Activated T-cell treated with anti-CD3 and anti-CD28 coated beads, Interleukin-2, amount 50 U/mL, for 4 hours (primary cell): ENCODE measurements around the gene UNC5C. TPM values are rescaled to one million over a fixed set of nuclear protein-coding genes. Genes with fewer than 3 reads are reported as not detected.
A peak's percentile ranks its signal among the peaks of the same experiment; 100 is the strongest.

Experiments used
- ATAC-seq, 2 donors: fragments of 200-7000 bp; cut with Tn5 transposase; one replicate each; pipeline ENCODE4 v1.10.0; 2021
- DNase-seq: peaks from one replicate; pipeline ENCODE4 v3.0.0-alpha.2; 2020
- H3K27me3 Mint-ChIP-seq: one replicate; pipeline ENCODE4 v1.8.0; 2021; ENCODE audit warnings: low read depth, mixed read lengths
- H3K36me3 Mint-ChIP-seq: one replicate; pipeline ENCODE4 v1.8.0; 2022; ENCODE audit warnings: mixed read lengths; ENCODE audit not compliant: insufficient read depth
- H3K4me1 Mint-ChIP-seq: one replicate; pipeline ENCODE4 v1.8.0; 2021; ENCODE audit warnings: low read depth, mixed read lengths
- H3K4me3 Mint-ChIP-seq: one replicate; pipeline ENCODE4 v1.8.0; 2021; ENCODE audit warnings: mild to moderate bottlenecking, moderate library complexity, mixed read lengths
- H3K9me3 Mint-ChIP-seq: one replicate; pipeline ENCODE4 v1.8.0; 2021; ENCODE audit warnings: mixed read lengths
- total RNA-seq, 3 donors: library from RNA; stranded (reverse); gene quantifications; one replicate each; pipeline ENCODE4 v1.2.1, GENCODE V29; 2021

The UNC5C gene
- total RNA-seq, 3 donors from 2014 or later, result 0.08 TPM; not detected in 2

DNA sequence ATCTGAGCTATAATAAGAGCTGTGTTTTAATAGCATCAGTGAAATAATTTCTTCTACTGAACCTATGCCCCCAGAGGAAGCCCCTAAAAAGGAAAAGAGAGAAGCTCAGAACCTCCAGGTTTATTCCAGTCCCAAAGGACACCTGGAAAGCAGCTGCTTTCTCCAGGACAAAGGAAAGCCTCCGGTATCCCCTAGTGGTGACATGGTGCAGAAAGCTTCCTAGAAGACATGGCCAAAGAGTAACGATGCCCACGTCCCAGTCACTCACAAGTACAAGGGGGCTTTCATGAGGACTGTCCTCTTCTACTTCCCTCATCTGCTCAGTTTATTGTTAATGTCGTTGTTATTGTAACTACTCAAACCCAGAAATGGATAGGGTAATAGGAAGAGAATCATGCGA, 343.9 kb downstream of the UNC5C start:
- no peak for DNase-seq
- Mint-ChIP-seq H3K4me3 (no peak overlapping the region), H3K4me1 (no peaks in the 10 kb centered on the region), H3K9me3 (no peaks in the 10 kb centered on the region), H3K36me3 (no peaks in the 10 kb centered on the region), H3K27me3 (no peaks in the 10 kb centered on the region)
- ATAC-seq, result no peak

DNA sequence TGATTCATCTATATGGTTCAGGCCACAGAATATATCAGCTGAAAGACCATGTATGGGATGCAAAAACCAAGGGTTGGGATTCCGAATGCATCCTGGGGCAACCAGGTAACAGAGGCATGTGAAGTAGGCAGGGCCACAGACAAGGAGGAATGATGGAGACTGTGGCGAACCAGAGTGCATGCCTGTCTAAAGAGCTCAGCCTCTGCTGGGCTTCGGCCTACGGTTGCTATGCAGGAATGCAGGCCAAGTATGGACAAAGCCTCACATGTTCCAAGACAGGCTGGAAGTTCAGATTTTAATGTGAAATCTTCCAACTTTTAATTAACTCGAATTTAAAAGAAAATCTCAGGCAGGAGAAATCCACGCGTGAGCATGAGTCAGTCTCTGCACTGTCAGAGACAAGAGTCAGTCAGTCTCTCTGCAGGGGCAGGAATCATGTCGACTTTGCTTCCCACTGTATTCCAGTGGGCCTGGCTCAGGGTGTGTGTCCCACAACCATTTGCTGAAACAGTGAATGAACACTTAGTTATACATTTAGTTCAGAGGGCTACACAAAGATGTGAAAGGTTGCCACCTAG, 344.4 kb downstream of the UNC5C start:
- no peak overlapping the region for H3K4me3 Mint-ChIP-seq
- no peak for DNase-seq
- H3K36me3 Mint-ChIP-seq, result no peaks in the 10 kb centered on the region
- no peak for ATAC-seq
- no peaks in the 10 kb centered on the region for H3K4me1 Mint-ChIP-seq
- no peaks in the 10 kb centered on the region for H3K9me3 Mint-ChIP-seq
- no peaks in the 10 kb centered on the region for H3K27me3 Mint-ChIP-seq

DNA sequence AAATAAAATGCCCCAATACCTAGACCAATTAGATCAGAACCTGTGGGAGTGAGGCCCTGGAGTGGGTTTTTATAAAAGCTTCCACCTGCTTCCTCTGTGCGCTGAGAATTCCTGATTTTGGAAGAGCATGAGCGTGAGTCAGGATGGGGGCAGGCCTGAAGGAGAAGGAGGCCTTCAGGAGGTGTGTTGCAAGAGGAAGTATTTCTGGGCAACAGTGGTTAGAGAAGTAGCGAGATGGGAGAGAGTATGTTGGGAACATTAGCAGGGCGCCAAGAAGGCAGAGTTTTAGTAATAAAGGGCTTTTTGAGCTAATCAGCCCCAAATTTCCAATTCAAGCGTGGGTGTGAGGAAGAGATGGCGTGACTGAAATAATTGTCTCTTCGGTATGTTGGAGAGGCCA, 349.8 kb downstream of the UNC5C start:
- Mint-ChIP-seq H3K36me3 (no peaks in the 10 kb centered on the region), H3K4me1 (peaks cover 3% of the 10 kb centered on the region), H3K9me3 (no peaks in the 10 kb centered on the region), H3K27me3 (no peaks in the 10 kb centered on the region), H3K4me3 (no peak overlapping the region)
- DNase-seq, result no peak
- ATAC-seq, result no peak

DNA sequence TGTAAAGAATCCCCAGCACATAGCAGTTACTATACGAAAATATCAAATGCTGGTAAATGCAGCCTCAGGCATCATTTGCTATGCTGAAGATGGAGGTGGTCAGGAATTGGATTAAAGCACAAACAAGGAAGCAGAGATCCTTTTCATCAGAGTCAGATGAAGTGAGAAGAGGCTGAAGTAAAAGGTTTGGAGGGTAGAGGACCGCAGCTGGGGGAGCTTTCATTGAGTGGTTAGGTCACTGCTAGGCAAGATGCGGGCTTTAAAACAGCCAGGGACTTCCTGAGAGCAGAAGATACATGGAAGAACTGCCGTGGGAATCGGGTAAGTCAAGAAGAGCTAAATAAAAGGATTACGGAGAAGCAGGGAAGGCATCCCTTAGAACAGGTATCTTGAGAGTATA, 351.4 kb downstream of the UNC5C start:
- H3K4me3 Mint-ChIP-seq, result no peak overlapping the region
- ATAC-seq (no peak), DNase-seq (no peak)
- H3K36me3 Mint-ChIP-seq, result no peaks in the 10 kb centered on the region
- H3K27me3 Mint-ChIP-seq, result no peaks in the 10 kb centered on the region
- H3K9me3 Mint-ChIP-seq, result no peaks in the 10 kb centered on the region
- H3K4me1 Mint-ChIP-seq, result peaks cover 8% of the 10 kb centered on the region

DNA sequence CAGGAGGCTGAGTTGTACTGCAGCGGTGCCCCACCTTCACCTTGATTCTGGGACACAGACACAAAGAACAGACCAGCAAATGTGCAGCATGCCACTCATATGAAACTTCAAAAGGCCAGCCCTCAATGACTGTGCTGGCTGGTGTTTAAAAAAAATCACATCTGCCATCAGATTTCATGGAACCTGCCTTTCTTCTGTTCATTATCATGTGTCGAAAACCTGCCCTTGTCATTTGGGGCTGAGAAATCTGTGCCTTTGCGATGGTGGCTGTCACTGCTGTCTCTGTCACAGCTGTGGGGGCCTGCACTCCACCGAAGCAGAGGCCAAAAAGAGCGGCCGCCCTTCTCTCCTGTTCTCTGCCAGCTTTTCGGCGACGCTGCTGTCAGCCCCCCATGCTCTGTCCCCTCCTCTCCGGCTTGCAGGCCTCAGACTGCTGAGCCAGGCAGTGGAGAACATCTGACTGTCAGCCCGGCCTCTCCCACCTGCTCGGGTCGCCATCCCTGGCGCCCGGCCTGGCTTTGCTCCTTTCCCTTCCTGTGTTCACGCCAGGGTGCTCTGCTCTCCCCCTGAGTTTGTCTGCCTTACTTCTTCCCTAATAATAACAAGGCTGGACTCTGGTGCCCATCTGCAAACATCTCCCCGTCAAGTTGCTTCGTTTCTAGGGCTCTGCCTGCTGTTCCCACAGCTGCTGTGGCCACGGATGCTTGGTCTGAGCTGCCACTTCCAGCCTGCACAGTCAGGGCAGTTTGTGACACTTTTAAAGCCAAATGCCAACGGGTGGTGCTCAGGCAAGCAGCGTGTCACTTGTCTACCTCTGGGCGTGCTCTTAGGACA, 355.2 kb downstream of the UNC5C start:
- peaks cover 21% of the 10 kb centered on the region for H3K4me1 Mint-ChIP-seq
- no peaks in the 10 kb centered on the region for H3K27me3 Mint-ChIP-seq
- H3K36me3 Mint-ChIP-seq, result no peaks in the 10 kb centered on the region
- no peak for DNase-seq
- no peaks in the 10 kb centered on the region for H3K9me3 Mint-ChIP-seq
- H3K4me3 Mint-ChIP-seq, result no peak overlapping the region
- ATAC-seq, result no peak

DNA sequence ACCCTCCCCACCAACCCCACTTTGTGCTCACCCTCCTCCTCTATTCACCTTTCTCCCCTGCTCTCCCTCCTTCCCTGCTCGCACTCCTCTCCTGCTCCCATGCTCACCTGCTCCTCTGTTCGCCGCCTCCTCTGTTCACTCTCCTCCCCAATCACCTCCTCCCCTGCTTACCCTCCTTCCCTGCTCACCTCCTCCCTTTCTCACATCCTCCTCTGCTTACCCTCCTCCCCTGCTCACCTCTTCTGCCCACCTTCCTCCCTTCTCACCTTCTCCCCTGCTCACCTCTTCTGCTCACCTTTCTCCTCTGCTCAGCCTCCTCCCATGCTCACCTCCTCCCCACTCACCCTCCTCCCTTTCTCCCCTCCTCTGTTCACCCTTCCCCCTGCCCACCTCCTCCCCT, 357.2 kb downstream of the UNC5C start:
- H3K27me3 Mint-ChIP-seq, result no peaks in the 10 kb centered on the region
- H3K36me3 Mint-ChIP-seq, result no peaks in the 10 kb centered on the region
- peaks cover 27% of the 10 kb centered on the region for H3K4me1 Mint-ChIP-seq
- ATAC-seq (no peak), DNase-seq (no peak)
- H3K4me3 Mint-ChIP-seq, result no peak overlapping the region
- no peaks in the 10 kb centered on the region for H3K9me3 Mint-ChIP-seq

DNA sequence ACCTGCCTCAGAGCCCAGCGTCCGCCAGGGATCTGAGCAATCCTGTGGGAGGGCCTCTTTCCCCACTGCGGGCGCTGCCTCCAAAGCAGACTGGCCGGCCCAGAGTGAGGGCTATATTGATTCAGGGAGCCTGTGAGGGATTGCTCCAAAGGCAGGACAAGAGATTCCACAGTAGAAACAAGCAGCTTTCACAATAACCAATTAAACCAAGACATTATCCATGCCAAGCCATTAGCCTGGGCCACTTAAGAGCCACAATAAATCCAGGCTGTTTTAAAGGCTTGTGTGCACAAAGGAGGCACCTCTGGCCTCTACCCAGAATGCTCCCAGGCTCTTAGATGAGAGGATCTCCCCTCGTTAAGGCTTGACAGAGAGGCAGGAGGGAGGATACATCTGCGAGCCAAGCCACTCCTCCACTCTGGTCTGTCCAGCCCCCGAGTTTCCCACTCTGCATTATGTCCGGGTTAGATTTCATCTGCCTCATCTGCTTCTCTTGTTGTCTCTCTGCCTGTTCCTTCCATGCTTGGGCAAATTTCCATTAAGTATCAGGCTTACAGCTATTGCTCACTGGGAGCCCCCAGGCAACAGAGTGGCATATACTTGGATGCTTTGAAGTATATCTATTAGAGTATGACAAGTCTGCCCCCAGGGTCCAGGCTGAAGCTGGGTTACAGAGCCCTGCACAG, 357.9 kb downstream of the UNC5C start:
- Mint-ChIP-seq H3K27me3 (no peaks in the 10 kb centered on the region), H3K36me3 (no peaks in the 10 kb centered on the region), H3K9me3 (no peaks in the 10 kb centered on the region), H3K4me3 (no peak overlapping the region), H3K4me1 (peaks cover 27% of the 10 kb centered on the region)
- ATAC-seq (no peak), DNase-seq (no peak)

DNA sequence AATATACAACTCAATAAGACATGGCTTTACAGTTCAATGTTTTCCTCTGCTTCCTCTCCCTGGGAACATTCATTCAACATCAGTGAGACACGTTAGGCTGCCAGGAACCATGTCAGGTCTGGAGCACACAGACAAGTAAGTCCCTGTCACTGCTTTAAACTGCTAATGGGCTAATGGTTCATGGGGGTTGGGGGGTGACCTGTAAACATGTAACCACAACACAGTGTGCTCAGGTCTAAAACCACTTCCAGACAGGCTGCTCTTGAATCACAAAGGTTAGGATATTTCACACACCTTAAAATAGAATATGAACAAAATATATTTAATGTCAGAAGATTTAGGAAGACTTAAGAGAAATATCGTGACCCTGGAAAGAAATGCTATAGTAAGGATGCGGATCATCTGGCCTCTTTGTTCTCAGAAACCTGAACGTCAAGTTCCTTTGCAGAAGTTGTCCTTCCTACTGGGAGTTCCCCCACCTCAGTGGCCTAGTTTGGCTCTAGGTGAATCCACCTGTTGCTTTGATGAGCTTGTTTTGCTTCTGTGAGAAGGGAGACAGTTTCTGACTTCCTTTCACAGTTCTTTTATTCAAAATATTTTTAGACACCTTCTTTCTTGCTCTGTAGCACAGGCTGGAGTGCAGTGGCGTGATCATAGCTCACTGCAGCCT, 359.9 kb downstream of the UNC5C start:
- H3K4me3 Mint-ChIP-seq, result no peak overlapping the region
- DNase-seq, result no peak
- H3K36me3 Mint-ChIP-seq, result no peaks in the 10 kb centered on the region
- ATAC-seq, result no peak
- peaks cover 22% of the 10 kb centered on the region for H3K4me1 Mint-ChIP-seq
- H3K9me3 Mint-ChIP-seq, result no peaks in the 10 kb centered on the region
- H3K27me3 Mint-ChIP-seq, result no peaks in the 10 kb centered on the region

DNA sequence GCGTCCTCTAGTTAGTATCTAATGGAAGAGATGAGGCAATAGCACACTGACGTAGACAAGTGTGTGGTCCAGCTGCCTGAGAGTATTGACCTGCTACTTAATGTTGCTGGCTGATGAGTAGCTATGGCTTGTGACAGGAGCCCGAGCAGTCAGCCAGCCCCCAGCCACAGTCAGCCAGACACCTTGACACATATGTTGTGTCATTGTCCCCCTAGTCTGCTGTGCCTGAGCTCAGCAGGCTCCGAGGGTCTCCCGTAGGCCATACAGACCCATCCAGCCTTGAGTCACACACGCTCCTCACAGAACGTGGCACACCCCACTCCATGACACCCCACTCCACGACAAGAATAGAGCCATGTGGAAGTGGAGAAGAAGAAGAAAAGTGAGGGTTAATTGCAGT, 362.1 kb downstream of the UNC5C start:
- Mint-ChIP-seq H3K27me3 (no peaks in the 10 kb centered on the region), H3K9me3 (no peaks in the 10 kb centered on the region), H3K4me1 (peaks cover 19% of the 10 kb centered on the region), H3K36me3 (no peaks in the 10 kb centered on the region), H3K4me3 (no peak overlapping the region)
- ATAC-seq, result no peak
- no peak for DNase-seq

DNA sequence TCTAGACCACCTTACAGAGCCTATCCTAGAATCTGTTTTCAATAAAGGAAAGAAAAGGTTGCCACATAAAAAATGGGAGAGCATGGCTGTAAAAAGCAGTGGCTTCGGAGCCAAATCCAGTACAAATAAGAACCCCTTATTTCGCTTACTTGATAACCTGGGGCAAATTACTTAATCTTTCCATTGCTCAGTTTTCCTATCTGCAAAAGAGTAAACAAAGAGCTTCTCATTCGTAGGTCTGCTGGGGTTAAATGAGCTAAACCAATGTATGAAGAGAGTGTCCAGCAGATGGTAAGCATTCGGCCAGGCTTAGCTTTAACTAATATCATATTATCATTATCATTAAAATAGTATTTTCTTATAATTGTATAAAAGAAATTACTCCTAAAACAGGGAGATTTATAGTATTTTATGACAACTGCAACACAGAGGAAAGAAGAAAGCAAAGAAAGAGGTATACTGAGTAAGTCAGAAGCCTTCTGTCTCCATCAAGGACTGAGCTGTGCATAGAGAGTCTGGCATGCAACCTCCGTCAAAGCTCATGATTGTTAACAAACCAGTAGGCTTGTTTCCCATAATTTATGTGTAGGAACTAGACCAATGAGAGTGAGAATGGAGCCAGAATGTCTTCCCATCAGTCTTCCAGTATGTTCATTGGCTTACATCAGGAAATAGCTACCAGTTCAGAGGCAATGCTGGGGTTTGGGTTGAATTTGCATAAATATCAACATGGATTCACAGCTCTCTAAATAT, 364.9 kb downstream of the UNC5C start:
- Mint-ChIP-seq H3K27me3 (peaks cover 2% of the 10 kb centered on the region), H3K4me1 (peaks cover 8% of the 10 kb centered on the region), H3K4me3 (no peak overlapping the region), H3K36me3 (no peaks in the 10 kb centered on the region), H3K9me3 (no peaks in the 10 kb centered on the region)
- DNase-seq (no peak), ATAC-seq (no peak)

DNA sequence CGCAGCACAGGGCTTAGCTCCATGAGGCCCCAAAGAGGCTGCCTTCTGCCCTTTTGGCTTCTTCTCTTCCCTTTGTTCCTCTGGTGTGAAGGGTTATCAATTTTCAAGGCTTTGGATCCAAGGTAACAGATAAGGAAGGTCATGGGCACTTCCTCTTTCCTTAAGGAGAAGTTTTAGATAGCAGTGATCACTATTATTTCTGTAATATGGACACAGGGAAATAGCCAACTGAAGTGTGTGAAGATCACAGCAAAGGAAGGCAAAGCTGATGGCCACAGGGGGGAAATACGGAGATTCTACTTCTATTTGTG, 366.8 kb downstream of the UNC5C start:
- Mint-ChIP-seq H3K4me3 (no peak overlapping the region), H3K27me3 (peaks cover 2% of the 10 kb centered on the region), H3K36me3 (no peaks in the 10 kb centered on the region), H3K4me1 (no peaks in the 10 kb centered on the region), H3K9me3 (no peaks in the 10 kb centered on the region)
- no peak for DNase-seq
- no peak for ATAC-seq

DNA sequence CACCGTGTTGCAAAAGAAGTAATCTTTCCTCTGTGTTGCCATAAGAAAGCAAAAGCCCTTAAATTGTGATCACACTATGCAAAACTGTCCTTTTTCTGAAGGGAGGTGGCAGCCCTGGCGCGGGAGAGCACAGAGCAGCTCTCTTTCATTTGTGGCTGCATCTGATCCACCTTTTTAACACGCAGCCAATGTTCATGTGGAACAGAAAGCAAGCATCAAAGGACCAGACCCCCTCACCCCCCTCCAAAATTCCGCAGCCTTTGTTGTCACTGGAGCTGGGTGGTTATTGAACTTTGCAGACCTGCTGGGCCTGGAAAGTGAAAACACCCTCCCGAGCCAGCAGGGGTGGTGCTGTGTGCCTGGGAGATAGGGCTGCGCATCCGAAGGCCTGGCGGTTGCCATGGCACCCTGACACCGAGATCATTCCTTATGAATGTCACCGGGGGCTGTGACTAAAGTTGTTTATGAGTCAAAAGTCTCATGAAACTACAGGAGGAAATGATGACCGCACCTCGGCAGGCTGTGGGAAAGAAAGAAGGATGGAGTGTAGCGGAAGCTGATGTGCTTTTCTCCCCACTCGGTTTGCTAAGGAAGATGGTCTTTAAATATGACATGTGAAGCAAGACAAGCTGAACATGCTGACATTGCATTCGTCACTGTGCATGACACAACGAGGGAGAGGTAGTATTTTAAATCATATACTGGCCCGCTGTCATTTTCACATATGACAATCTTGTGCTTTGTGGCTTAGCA, 367.4 kb downstream of the UNC5C start:
- H3K4me3 Mint-ChIP-seq, result no peak overlapping the region
- no peak for DNase-seq
- peaks cover 2% of the 10 kb centered on the region for H3K27me3 Mint-ChIP-seq
- H3K9me3 Mint-ChIP-seq, result no peaks in the 10 kb centered on the region
- no peaks in the 10 kb centered on the region for H3K4me1 Mint-ChIP-seq
- ATAC-seq, result peak; percentile 56 to 60
- H3K36me3 Mint-ChIP-seq, result no peaks in the 10 kb centered on the region

DNA sequence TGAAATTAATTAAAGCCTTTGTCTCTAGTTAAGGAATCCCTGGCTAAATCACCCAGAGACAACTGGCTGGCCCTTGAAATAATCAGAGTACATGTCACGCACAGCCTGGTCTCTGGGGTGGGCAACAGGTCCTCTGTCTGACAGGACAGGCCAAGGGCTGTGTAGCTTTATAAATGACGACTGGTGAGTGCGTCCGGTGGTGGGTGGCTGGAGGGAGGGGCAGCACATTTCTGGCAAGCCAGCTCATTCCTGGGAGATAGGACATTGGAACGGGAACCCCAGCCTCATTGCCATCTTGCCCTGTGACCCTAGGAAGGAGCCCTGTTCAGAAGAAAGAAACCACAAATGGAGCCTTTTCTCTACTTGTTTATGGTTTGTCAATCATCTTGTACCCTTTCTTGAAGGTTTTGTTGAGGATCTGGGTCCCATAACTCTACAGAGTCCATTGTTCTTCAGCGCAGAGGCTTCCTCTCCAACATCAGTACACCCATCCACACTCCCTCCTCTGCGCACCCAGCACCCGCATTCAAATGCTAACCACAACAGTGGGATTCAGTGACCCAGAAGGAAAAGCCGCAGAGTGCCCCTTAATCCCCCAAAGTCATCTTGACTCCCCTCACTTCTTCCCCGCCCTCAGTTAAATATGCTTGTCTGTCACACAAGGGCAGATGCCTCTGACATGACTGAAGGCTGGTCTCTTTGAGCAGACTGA, 368.1 kb downstream of the UNC5C start:
- H3K4me3 Mint-ChIP-seq, result no peak overlapping the region
- no peak for ATAC-seq

More for the DNA sequence above, 368.1 kb downstream of the UNC5C start:
- H3K36me3 Mint-ChIP-seq, result no peaks in the 10 kb centered on the region
- H3K9me3 Mint-ChIP-seq, result no peaks in the 10 kb centered on the region
- peaks cover 2% of the 10 kb centered on the region for H3K27me3 Mint-ChIP-seq
- no peaks in the 10 kb centered on the region for H3K4me1 Mint-ChIP-seq
- DNase-seq, result no peak
